SK-N-SH (cell line): ENCODE measurements around the gene ZC3H13. TPM values are rescaled to one million over a fixed set of nuclear protein-coding genes. Genes with fewer than 3 reads are reported as not detected.

ENCODE experiments used
- CTCF ChIA-PET: fragments of 300-600, 350-600 bp; formaldehyde crosslinking; extraction: SDS; loops from one replicate; lab custom pipeline; 2021; lab: Yijun Ruan, JAX
- POLR2A ChIA-PET: fragments of 350-600 bp; sonication (Branson Sonifier 250); formaldehyde crosslinking; extraction: SDS; loops from one replicate; lab custom pipeline; 2020; ENCODE audit warnings: antibody characterized with exemption, inconsistent platforms; lab: Yijun Ruan, JAX
- DNase-seq: peaks from one replicate; pipeline ENCODE4 v3.0.0; 2012
- H2AFZ ChIP-seq: fragments of 200-600 bp; sonication (generic); 2 replicates; pipeline ENCODE4 v1.8.1; 2016; ENCODE audit warnings: antibody characterized with exemption, mild to moderate bottlenecking, low read depth
- H3F3A ChIP-seq: fragments of 200-600 bp; sonication (generic); replicated peaks from 2 replicates; pipeline ENCODE3; 2016; ENCODE audit warnings: antibody characterized with exemption, mild to moderate bottlenecking; ENCODE audit not compliant: insufficient read depth
- H3K27ac ChIP-seq, 2 experiments: fragments of 200-500 bp in 1 of 2; fragments of 200-600 bp in 1 of 2; sonication (Bioruptor generic) in 1 of 2; sonication (generic), shearing (Covaris generic) in 1 of 2; 2 replicates each; pipeline versions ENCODE4 v1.5.1 to v1.6.1; 2014 to 2016; ENCODE audit warnings: low read depth in 2 of 2, inconsistent platforms in 1 of 2, low read length in 1 of 2, mild to moderate bottlenecking in 1 of 2, mixed read lengths in 1 of 2
- H3K27me3 ChIP-seq: fragments of 200-600 bp; sonication (generic), shearing (Covaris generic); 2 replicates; pipeline ENCODE4 v1.6.1; 2016; ENCODE audit warnings: mixed run types; ENCODE audit not compliant: insufficient read depth
- H3K36me3 ChIP-seq, 2 experiments: fragments of 200-500 bp in 1 of 2; fragments of 200-600 bp in 1 of 2; sonication (Bioruptor generic) in 1 of 2; sonication (generic) in 1 of 2; replicated peaks in 1 of 2; 2 replicates each; pipeline versions ENCODE3 to v1.5.1; 2014 to 2016; ENCODE audit warnings: low read length in 1 of 2, mild to moderate bottlenecking in 1 of 2; ENCODE audit not compliant: insufficient read depth in 2 of 2, control insufficient read depth in 1 of 2
- H3K4me1 ChIP-seq, 2 experiments: fragments of 200-500 bp in 1 of 2; fragments of 200-600 bp in 1 of 2; sonication (Bioruptor generic) in 1 of 2; sonication (generic), shearing (Covaris generic) in 1 of 2; 2 replicates each; pipeline versions ENCODE4 v1.5.1 to v1.6.1; 2014 to 2016; ENCODE audit warnings: low read depth in 1 of 2, low read length in 1 of 2, mixed run types in 1 of 2; ENCODE audit not compliant: insufficient read depth in 2 of 2, control insufficient read depth in 1 of 2
- H3K4me2 ChIP-seq: fragments of 200-600 bp; sonication (generic), shearing (Covaris generic); 2 replicates; pipeline ENCODE4 v1.6.1; 2017; ENCODE audit warnings: mixed run types
- H3K4me3 ChIP-seq, 2 experiments: fragments of 200-500 bp in 1 of 2; fragments of 200-600 bp in 1 of 2; sonication (Bioruptor generic) in 1 of 2; sonication (generic), shearing (Covaris generic) in 1 of 2; 2 replicates each; pipeline versions ENCODE4 v1.5.1 to v1.8.1; 2014 to 2016; ENCODE audit warnings: low read depth in 2 of 2, inconsistent platforms in 1 of 2, low read length in 1 of 2, mild to moderate bottlenecking in 1 of 2, mixed read lengths in 1 of 2, moderate library complexity in 1 of 2
- H3K79me2 ChIP-seq: fragments of 200-600 bp; sonication (generic); 2 replicates; pipeline ENCODE4 v1.8.1; 2017; ENCODE audit warnings: mild to moderate bottlenecking; ENCODE audit not compliant: insufficient read depth
- H3K9ac ChIP-seq: fragments of 200-600 bp; sonication (generic); 2 replicates; pipeline ENCODE4 v1.6.1; 2017; ENCODE audit warnings: mixed run types
- H3K9me2 ChIP-seq: fragments of 200-600 bp; sonication (generic); 2 replicates; pipeline ENCODE4 v1.6.1; 2017; ENCODE audit warnings: mixed run types
- H3K9me3 ChIP-seq: fragments of 200-600 bp; sonication (generic); 2 replicates; pipeline ENCODE4 v1.6.1; 2017; ENCODE audit warnings: mixed run types, mild to moderate bottlenecking, moderate library complexity
- H4K20me1 ChIP-seq: fragments of 200-600 bp; sonication (generic); 2 replicates; pipeline ENCODE4 v1.6.1; 2017; ENCODE audit warnings: mild to moderate bottlenecking, mixed run types; ENCODE audit not compliant: insufficient read depth
- CHD2 ChIP-seq: fragments of 150-350 bp; IDR thresholded peaks from 2 replicates; pipeline ENCODE4 v1.6.1; 2018; ENCODE audit warnings: low read length; ENCODE audit not compliant: partially characterized antibody
- ELF1 ChIP-seq: IDR thresholded peaks from 2 replicates; pipeline ENCODE4 v1.4.0; 2012
- EP300 ChIP-seq, 2 experiments: IDR thresholded peaks; 2 replicates each; pipeline versions ENCODE4 v1.4.0 to v1.6.1; 2012; ENCODE audit warnings: borderline replicate concordance in 1 of 2, low read depth in 1 of 2, low read length in 1 of 2
- EZH2phosphoT487 ChIP-seq: fragments of 200-600 bp; sonication (generic); IDR thresholded peaks from 2 replicates; pipeline ENCODE4 v1.6.1; 2017; ENCODE audit warnings: low read depth, mixed run types, mild to moderate bottlenecking, antibody characterized with exemption, moderate library complexity, borderline replicate concordance
- FOSL2 ChIP-seq: IDR thresholded peaks from 2 replicates; pipeline ENCODE4 v1.4.0; 2012; ENCODE audit warnings: low read depth, mild to moderate bottlenecking, moderate library complexity, borderline replicate concordance
- FOXJ3 ChIP-seq: sonication (generic); formaldehyde crosslinking; IDR thresholded peaks from 2 replicates; pipeline ENCODE4 v1.5.1; 2020; ENCODE audit warnings: mild to moderate bottlenecking, missing genetic modification reagents
- FOXM1 ChIP-seq: IDR thresholded peaks from 2 replicates; pipeline ENCODE4 v1.4.0; 2012; ENCODE audit warnings: low read depth, mild to moderate bottlenecking
- GABPA ChIP-seq: IDR thresholded peaks from 2 replicates; pipeline ENCODE4 v1.4.0; 2012; ENCODE audit warnings: low read depth, mild to moderate bottlenecking
- JUND ChIP-seq: IDR thresholded peaks from 2 replicates; pipeline ENCODE4 v1.4.0; 2012
- NFIC ChIP-seq: IDR thresholded peaks from 2 replicates; pipeline ENCODE4 v1.4.0; 2012; ENCODE audit warnings: borderline replicate concordance
- RAD21 ChIP-seq: IDR thresholded peaks from 2 replicates; pipeline ENCODE4 v1.6.1; 2012; ENCODE audit warnings: mild to moderate bottlenecking, low read length
- RCOR1 ChIP-seq: fragments of 150-350 bp; IDR thresholded peaks from 2 replicates; pipeline ENCODE4 v1.6.1; 2017; ENCODE audit warnings: antibody characterized with exemption, low read length
- RFX5 ChIP-seq: IDR thresholded peaks from 2 replicates; pipeline ENCODE4 v1.6.1; 2012; ENCODE audit warnings: mild to moderate bottlenecking, improper control_type of control experiment, low read length
- RXRA ChIP-seq: IDR thresholded peaks from 2 replicates; pipeline ENCODE4 v1.4.0; 2012; ENCODE audit warnings: low read depth, mild to moderate bottlenecking, borderline replicate concordance
- SMC3 ChIP-seq: IDR thresholded peaks from 2 replicates; pipeline ENCODE4 v1.6.1; 2012; ENCODE audit warnings: low read depth, low read length, improper control_type of control experiment
- TAF1 ChIP-seq: IDR thresholded peaks from 2 replicates; pipeline ENCODE4 v1.6.1; 2012; ENCODE audit warnings: low read depth, mild to moderate bottlenecking, low read length, moderate library complexity, borderline replicate concordance
- TCF12 ChIP-seq: IDR thresholded peaks from 2 replicates; pipeline ENCODE4 v1.4.0; 2012
- WGBS: methylation state at CpG from one replicate; pipeline ENCODE4 v1.1.6; 2017; ENCODE audit warnings: low lambda C conversion rate; 5-methylcytosine and 5-hydroxymethylcytosine counted together
- polyA plus RNA-seq, 3 experiments: library from polyadenylated mRNA; depleted of rRNA; stranded (reverse); fragments of >200 nt; gene quantifications; 2 replicates each; pipeline ENCODE4 v1.2.3, GENCODE V29; 2012
- TF ChIP-seq, protein P1 (sequence below): IDR thresholded peaks from 2 replicates; pipeline ENCODE4 v1.4.0; 2012; ENCODE audit warnings: low read depth, borderline replicate concordance
- TF ChIP-seq, protein P2 (sequence below): fragments of 200-600 bp; sonication (generic); IDR thresholded peaks from 2 replicates; pipeline ENCODE4 v1.6.1; 2017; ENCODE audit warnings: antibody characterized with exemption, mild to moderate bottlenecking, moderate library complexity
- TF ChIP-seq, protein P3 (sequence below): IDR thresholded peaks from 2 replicates; pipeline ENCODE4 v1.4.0; 2012; ENCODE audit warnings: low read depth
- TF ChIP-seq, protein P4 (sequence below): fragments of 150-350 bp; IDR thresholded peaks from 2 replicates; pipeline ENCODE4 v1.6.1; 2016; ENCODE audit warnings: mild to moderate bottlenecking, low read depth, low read length
- TF ChIP-seq, protein P5 (sequence below): fragments of 150-350 bp; IDR thresholded peaks from 2 replicates; pipeline ENCODE4 v1.6.1; 2017; ENCODE audit warnings: antibody characterized with exemption, low read length, low read depth, borderline replicate concordance

ZC3H13 gene
- polyA plus RNA-seq, 1 of the 3 experiments (the other 2 are of a cell fraction), result 4.4 TPM

DNA sequence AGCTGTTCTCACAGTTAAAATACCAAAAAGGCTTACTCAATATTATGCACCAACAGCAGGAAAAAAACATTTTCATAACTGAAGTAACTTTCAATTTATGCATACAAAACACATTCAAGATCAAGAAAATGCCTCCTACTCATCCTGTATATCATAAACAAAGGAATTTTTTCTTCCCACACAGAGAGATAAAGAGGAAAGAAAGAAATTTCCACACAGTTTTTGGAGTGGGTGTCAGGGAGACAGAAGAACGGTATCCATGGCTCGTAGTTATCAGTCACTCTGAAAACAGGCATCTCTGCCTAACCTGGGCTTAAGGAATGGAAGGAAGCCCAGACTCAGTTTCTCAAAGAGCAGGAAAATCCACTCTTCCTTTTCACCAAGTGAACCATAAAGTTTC, 108.6 kb downstream of the ZC3H13 start:
- no peak for DNase-seq
- Histone ChIP-seq H3K27me3 (no peaks in the 10 kb centered on the region), H2AFZ (no peak overlapping the region), H3K4me2 (no peak overlapping the region), H3K27ac (no peak overlapping the region), H3F3A (no peaks in the 10 kb centered on the region), H3K36me3 (no peaks in the 10 kb centered on the region), H3K9me3 (no peaks in the 10 kb centered on the region), H3K4me3 (no peak overlapping the region), H3K9me2 (no peaks in the 10 kb centered on the region), H3K9ac (no peak overlapping the region), H4K20me1 (no peaks in the 10 kb centered on the region), H3K79me2 (no peaks in the 10 kb centered on the region), H3K4me1 (no peaks in the 10 kb centered on the region)
- ChIA-PET CTCF (interaction anchor here (0.6 kb wide), 1 partner anchor 120 kb away, joined by 3 read pairs; no protein-coding TSS in a partner anchor), POLR2A (no interaction called here)
- 80% methylated on average over 2 of the region's 2 CpGs for WGBS
- no peak for TF ChIP-seq EP300 (IDR thresholded peaks at IDR 0.05; ENCODE audit: borderline replicate concordance in 1 of 2, low read depth in 1 of 2, low read length in 1 of 2)
- no peak for TF ChIP-seq RCOR1
- TF ChIP-seq FOXM1, result no peak
- TF ChIP-seq RXRA, result no peak
- TF ChIP-seq, protein P1, sequence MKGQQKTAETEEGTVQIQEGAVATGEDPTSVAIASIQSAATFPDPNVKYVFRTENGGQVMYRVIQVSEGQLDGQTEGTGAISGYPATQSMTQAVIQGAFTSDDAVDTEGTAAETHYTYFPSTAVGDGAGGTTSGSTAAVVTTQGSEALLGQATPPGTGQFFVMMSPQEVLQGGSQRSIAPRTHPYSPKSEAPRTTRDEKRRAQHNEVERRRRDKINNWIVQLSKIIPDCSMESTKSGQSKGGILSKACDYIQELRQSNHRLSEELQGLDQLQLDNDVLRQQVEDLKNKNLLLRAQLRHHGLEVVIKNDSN, result no peak
- TF ChIP-seq, protein P2, sequence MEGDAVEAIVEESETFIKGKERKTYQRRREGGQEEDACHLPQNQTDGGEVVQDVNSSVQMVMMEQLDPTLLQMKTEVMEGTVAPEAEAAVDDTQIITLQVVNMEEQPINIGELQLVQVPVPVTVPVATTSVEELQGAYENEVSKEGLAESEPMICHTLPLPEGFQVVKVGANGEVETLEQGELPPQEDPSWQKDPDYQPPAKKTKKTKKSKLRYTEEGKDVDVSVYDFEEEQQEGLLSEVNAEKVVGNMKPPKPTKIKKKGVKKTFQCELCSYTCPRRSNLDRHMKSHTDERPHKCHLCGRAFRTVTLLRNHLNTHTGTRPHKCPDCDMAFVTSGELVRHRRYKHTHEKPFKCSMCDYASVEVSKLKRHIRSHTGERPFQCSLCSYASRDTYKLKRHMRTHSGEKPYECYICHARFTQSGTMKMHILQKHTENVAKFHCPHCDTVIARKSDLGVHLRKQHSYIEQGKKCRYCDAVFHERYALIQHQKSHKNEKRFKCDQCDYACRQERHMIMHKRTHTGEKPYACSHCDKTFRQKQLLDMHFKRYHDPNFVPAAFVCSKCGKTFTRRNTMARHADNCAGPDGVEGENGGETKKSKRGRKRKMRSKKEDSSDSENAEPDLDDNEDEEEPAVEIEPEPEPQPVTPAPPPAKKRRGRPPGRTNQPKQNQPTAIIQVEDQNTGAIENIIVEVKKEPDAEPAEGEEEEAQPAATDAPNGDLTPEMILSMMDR, result no peak
- TF ChIP-seq ELF1, result no peak
- TF ChIP-seq TCF12, result no peak
- TF ChIP-seq SMC3, result no peak
- no peak for TF ChIP-seq RFX5
- TF ChIP-seq JUND, result no peak
- TF ChIP-seq TAF1, result no peak
- TF ChIP-seq, protein P3, sequence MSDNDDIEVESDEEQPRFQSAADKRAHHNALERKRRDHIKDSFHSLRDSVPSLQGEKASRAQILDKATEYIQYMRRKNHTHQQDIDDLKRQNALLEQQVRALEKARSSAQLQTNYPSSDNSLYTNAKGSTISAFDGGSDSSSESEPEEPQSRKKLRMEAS, result no peak
- no peak for TF ChIP-seq NFIC
- TF ChIP-seq FOSL2, result no peak

DNA sequence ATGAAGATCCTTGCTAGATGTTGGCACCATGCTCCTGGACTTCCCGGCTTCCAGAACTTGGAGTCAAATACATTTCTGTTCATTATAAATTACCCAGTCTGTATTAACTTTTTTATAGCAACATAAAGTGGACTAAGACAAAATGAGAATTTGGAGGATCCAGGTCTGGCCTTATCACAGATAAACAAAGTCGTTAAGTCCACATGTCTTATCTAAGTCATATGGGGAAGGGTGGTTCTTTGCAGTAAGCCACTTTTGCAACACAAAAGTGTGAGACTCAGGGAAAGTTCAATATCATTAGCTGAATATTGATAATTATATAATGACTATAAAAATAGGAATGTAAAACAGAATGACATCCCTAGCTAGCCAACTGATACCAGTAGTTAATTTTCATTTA, 109.4 kb downstream of the ZC3H13 start:
- WGBS, result 43% methylated on average over 2 of the region's 2 CpGs
- TF ChIP-seq EZH2phosphoT487 (no peak), RAD21 (no peak), TCF12 (no peak), FOXM1 (no peak), GABPA (no peak), FOXJ3 (CRISPR knock-in tag) (no peak), RXRA (no peak), CHD2 (no peak)
- TF ChIP-seq, protein P4, sequence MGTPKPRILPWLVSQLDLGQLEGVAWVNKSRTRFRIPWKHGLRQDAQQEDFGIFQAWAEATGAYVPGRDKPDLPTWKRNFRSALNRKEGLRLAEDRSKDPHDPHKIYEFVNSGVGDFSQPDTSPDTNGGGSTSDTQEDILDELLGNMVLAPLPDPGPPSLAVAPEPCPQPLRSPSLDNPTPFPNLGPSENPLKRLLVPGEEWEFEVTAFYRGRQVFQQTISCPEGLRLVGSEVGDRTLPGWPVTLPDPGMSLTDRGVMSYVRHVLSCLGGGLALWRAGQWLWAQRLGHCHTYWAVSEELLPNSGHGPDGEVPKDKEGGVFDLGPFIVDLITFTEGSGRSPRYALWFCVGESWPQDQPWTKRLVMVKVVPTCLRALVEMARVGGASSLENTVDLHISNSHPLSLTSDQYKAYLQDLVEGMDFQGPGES, result no peak
- TF ChIP-seq, protein P1, result no peak
- TF ChIP-seq, protein P3, result no peak
- TF ChIP-seq, protein P5, sequence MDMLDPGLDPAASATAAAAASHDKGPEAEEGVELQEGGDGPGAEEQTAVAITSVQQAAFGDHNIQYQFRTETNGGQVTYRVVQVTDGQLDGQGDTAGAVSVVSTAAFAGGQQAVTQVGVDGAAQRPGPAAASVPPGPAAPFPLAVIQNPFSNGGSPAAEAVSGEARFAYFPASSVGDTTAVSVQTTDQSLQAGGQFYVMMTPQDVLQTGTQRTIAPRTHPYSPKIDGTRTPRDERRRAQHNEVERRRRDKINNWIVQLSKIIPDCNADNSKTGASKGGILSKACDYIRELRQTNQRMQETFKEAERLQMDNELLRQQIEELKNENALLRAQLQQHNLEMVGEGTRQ, result no peak

More for the DNA sequence above, 109.4 kb downstream of the ZC3H13 start:
- H3K4me2 ChIP-seq, result no peak overlapping the region
- no peaks in the 10 kb centered on the region for H3K27me3 ChIP-seq
- no peaks in the 10 kb centered on the region for H3F3A ChIP-seq
- H3K79me2 ChIP-seq, result no peaks in the 10 kb centered on the region
- H3K4me3 ChIP-seq, result no peak overlapping the region
- H3K9me2 ChIP-seq, result no peaks in the 10 kb centered on the region
- no peak overlapping the region for H3K27ac ChIP-seq
- no peak for DNase-seq
- H3K9me3 ChIP-seq, result no peaks in the 10 kb centered on the region
- H3K36me3 ChIP-seq, result no peaks in the 10 kb centered on the region
- H3K4me1 ChIP-seq, result no peaks in the 10 kb centered on the region
- H4K20me1 ChIP-seq, result no peaks in the 10 kb centered on the region
- CTCF ChIA-PET, result no interaction called here
- no peak overlapping the region for H3K9ac ChIP-seq
- POLR2A ChIA-PET, result no interaction called here
- no peak overlapping the region for H2AFZ ChIP-seq
